Measurements from ENCODE around the gene CLDN19.

DNA sequence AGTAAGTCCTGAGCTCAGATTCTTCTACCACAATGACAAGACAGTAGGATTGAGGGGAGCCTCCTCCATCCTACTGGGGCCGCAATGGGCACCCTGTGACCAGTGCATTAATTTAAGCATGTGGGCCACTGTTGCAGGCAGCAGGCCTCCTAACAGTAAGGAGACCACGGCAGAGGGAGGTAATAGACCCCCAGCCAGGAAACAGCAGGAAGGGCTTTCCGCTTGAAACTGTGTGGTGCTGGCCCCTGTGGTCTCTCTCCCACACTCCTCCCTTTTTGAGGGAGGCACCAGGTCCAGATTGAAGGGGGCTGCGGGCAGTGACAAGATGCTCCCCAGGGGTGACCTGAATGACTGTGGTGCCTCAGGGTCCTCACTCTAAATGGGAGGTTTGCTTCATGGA is 1.7 kb upstream of the CLDN19 start:
- TF ChIP-seq, protein P1, sequence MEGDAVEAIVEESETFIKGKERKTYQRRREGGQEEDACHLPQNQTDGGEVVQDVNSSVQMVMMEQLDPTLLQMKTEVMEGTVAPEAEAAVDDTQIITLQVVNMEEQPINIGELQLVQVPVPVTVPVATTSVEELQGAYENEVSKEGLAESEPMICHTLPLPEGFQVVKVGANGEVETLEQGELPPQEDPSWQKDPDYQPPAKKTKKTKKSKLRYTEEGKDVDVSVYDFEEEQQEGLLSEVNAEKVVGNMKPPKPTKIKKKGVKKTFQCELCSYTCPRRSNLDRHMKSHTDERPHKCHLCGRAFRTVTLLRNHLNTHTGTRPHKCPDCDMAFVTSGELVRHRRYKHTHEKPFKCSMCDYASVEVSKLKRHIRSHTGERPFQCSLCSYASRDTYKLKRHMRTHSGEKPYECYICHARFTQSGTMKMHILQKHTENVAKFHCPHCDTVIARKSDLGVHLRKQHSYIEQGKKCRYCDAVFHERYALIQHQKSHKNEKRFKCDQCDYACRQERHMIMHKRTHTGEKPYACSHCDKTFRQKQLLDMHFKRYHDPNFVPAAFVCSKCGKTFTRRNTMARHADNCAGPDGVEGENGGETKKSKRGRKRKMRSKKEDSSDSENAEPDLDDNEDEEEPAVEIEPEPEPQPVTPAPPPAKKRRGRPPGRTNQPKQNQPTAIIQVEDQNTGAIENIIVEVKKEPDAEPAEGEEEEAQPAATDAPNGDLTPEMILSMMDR (IDR thresholded peaks at IDR 0.05; ENCODE audit: low read depth, low read length): no peak
- no peak for TF ChIP-seq EZH2phosphoT487 (IDR thresholded peaks at IDR 0.05; ENCODE audit: low read depth)

All from OCI-LY3 (cell line).